ENCODE measurements around the gene RNLS.

The RNLS gene

DNA sequence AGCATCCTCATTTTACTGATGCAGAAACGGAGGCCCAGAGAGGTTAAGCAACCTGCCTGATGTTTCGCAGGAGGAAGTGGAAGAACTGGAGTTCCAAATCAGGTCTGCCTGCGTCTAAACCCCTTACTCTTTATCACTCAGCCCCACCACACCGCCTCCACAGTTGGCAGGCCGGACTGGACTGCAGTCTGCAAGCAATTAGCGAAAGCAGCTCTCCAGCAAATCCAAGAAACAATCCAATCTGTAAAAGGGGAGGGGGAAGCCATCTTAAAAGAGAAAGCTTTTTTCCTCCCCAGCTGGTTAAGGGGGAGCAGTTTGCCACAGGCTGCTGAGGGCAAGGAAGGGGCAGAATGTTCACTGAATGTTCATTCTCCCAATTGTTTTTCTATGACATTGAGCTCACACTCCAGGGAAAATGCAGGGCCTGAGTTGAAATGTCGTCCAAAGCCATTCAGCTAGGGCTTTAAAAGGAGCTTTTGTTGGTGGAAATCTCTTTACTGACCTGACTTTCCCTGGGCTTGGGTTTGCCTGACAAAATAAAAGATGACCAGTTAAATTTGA is 350.1 kb downstream of the RNLS start:
- H3K27ac ChIP-seq (ENCODE audit: extremely low read depth, low read depth, low read length), result no peak overlapping the region
- no peaks in the 10 kb centered on the region; the same call in 1 of the 2 replicates for H3K4me1 ChIP-seq (ENCODE audit: control insufficient read depth, insufficient read depth, low read length)
- no peaks in the 10 kb centered on the region for H3K36me3 ChIP-seq (ENCODE audit: control insufficient read depth in 2 of 2, insufficient read depth in 1 of 2, low read length in 2 of 2)
- POLR2A ChIA-PET, result no interaction called here
- no peaks in the 10 kb centered on the region for H3K9me3 ChIP-seq (ENCODE audit: control insufficient read depth, insufficient read depth, low read depth, low read length)
- H3K4me3 ChIP-seq (ENCODE audit: low read depth, low read length), result no peak overlapping the region
- no peak for TF ChIP-seq ZNF747 (tag by site-specific recombination; IDR thresholded peaks at IDR 0.05)
- TF ChIP-seq ZNF394 (tag by site-specific recombination; IDR thresholded peaks at IDR 0.05; ENCODE audit: borderline replicate concordance), result no peak
- TF ChIP-seq, protein P1, sequence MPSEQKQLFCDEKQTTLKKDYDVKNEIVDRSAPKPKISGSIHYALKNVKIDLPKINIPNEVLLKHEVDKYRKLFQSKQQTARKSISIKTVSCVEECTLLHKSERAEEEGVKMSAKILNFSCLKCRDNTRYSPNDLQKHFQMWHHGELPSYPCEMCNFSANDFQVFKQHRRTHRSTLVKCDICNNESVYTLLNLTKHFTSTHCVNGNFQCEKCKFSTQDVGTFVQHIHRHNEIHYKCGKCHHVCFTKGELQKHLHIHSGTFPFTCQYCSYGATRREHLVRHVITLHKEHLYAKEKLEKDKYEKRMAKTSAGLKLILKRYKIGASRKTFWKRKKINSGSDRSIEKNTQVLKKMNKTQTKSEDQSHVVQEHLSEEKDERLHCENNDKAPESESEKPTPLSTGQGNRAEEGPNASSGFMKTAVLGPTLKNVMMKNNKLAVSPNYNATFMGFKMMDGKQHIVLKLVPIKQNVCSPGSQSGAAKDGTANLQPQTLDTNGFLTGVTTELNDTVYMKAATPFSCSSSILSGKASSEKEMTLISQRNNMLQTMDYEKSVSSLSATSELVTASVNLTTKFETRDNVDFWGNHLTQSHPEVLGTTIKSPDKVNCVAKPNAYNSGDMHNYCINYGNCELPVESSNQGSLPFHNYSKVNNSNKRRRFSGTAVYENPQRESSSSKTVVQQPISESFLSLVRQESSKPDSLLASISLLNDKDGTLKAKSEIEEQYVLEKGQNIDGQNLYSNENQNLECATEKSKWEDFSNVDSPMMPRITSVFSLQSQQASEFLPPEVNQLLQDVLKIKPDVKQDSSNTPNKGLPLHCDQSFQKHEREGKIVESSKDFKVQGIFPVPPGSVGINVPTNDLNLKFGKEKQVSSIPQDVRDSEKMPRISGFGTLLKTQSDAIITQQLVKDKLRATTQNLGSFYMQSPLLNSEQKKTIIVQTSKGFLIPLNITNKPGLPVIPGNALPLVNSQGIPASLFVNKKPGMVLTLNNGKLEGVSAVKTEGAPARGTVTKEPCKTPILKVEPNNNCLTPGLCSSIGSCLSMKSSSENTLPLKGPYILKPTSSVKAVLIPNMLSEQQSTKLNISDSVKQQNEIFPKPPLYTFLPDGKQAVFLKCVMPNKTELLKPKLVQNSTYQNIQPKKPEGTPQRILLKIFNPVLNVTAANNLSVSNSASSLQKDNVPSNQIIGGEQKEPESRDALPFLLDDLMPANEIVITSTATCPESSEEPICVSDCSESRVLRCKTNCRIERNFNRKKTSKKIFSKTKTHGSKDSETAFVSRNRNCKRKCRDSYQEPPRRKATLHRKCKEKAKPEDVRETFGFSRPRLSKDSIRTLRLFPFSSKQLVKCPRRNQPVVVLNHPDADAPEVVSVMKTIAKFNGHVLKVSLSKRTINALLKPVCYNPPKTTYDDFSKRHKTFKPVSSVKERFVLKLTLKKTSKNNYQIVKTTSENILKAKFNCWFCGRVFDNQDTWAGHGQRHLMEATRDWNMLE (tag by site-specific recombination; conservative IDR thresholded peaks at IDR 0.05; ENCODE audit: low read depth), result no peak
- TF ChIP-seq, protein P2, sequence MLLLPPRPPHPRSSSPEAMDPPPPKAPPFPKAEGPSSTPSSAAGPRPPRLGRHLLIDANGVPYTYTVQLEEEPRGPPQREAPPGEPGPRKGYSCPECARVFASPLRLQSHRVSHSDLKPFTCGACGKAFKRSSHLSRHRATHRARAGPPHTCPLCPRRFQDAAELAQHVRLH (tag by site-specific recombination; IDR thresholded peaks at IDR 0.05), result no peak
- no peak for TF ChIP-seq ZFP69B (tag by site-specific recombination; IDR thresholded peaks at IDR 0.05)
- no peak for TF ChIP-seq ZNF785 (tag by site-specific recombination; IDR thresholded peaks at IDR 0.05)
- TF ChIP-seq, protein P3, sequence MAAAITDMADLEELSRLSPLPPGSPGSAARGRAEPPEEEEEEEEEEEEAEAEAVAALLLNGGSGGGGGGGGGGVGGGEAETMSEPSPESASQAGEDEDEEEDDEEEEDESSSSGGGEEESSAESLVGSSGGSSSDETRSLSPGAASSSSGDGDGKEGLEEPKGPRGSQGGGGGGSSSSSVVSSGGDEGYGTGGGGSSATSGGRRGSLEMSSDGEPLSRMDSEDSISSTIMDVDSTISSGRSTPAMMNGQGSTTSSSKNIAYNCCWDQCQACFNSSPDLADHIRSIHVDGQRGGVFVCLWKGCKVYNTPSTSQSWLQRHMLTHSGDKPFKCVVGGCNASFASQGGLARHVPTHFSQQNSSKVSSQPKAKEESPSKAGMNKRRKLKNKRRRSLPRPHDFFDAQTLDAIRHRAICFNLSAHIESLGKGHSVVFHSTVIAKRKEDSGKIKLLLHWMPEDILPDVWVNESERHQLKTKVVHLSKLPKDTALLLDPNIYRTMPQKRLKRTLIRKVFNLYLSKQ (tag by site-specific recombination; IDR thresholded peaks at IDR 0.05; ENCODE audit: borderline replicate concordance), result no peak
- TF ChIP-seq ZFP41 (tag by site-specific recombination; IDR thresholded peaks at IDR 0.05; ENCODE audit: borderline replicate concordance), result no peak
- TF ChIP-seq TCF7L2 (IDR thresholded peaks at IDR 0.05; ENCODE audit: borderline replicate concordance, low read depth, low read length), result no peak
- CTCF ChIA-PET, result no interaction called here

DNA sequence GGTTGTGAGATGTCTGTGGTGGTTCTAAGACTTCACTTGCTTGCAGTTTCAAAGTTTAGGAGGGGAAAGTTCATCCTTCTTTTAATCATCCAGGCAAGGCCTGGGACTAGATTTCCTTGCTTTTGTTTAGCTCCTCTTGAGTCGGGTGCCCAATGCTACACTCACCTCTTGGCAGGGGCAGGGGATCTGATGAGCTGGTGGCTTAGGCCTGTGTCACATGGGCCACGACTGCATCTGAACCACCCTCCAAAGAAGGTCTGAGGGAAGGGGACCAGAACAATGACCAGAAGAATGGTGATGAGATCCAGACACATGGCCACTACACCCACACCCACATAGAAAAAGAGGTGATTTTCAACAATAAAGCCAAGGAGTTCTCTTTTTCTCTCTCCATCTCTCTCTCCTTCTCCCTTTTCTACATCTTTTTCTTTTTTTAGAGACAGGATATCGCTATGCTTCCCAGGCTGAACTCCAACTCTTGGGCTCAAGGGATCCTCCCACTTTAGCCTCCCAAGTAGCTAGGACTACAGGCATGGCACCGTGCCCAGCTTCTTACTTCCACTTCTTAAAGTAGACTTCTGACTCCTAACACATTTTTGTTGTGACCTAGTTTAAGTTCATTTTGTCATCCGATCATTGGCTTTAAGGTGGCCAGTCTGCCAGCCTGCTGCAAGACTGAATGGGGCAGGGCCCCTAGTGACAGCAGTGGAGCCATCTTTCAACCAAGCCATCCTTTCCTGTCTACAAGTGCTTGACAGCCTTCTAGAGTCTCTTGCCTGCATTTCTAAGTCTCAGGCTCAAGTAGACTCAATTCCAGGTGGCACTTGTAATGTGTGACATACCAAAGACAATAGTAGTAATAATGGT is 350.9 kb downstream of the RNLS start:
- H3K36me3 ChIP-seq (ENCODE audit: control insufficient read depth in 2 of 2, insufficient read depth in 1 of 2, low read length in 2 of 2), result no peaks in the 10 kb centered on the region
- H3K4me1 ChIP-seq (ENCODE audit: control insufficient read depth, insufficient read depth, low read length), result no peaks in the 10 kb centered on the region; the same call in 1 of the 2 replicates
- POLR2A ChIA-PET, result no interaction called here
- CTCF ChIA-PET, result no interaction called here
- H3K27ac ChIP-seq (ENCODE audit: extremely low read depth, low read depth, low read length), result no peak overlapping the region
- no peaks in the 10 kb centered on the region for H3K9me3 ChIP-seq (ENCODE audit: control insufficient read depth, insufficient read depth, low read depth, low read length)
- no peak overlapping the region for H3K4me3 ChIP-seq (ENCODE audit: low read depth, low read length)
- TF ChIP-seq ZNF19 (tag by site-specific recombination; IDR thresholded peaks at IDR 0.05; ENCODE audit: low read depth), result no peak
- no peak for TF ChIP-seq ZNF350 (tag by site-specific recombination; IDR thresholded peaks at IDR 0.05)
- no peak for TF ChIP-seq ZNF76 (tag by site-specific recombination; IDR thresholded peaks at IDR 0.05; ENCODE audit: borderline replicate concordance, low read depth)
- TF ChIP-seq, protein P4, sequence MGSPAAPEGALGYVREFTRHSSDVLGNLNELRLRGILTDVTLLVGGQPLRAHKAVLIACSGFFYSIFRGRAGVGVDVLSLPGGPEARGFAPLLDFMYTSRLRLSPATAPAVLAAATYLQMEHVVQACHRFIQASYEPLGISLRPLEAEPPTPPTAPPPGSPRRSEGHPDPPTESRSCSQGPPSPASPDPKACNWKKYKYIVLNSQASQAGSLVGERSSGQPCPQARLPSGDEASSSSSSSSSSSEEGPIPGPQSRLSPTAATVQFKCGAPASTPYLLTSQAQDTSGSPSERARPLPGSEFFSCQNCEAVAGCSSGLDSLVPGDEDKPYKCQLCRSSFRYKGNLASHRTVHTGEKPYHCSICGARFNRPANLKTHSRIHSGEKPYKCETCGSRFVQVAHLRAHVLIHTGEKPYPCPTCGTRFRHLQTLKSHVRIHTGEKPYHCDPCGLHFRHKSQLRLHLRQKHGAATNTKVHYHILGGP (tag by site-specific recombination; IDR thresholded peaks at IDR 0.05), result no peak
- no peak for TF ChIP-seq ZNF311 (tag by site-specific recombination; IDR thresholded peaks at IDR 0.05; ENCODE audit: borderline replicate concordance)
- no peak for TF ChIP-seq ZNF791 (tag by site-specific recombination; IDR thresholded peaks at IDR 0.05)
- TF ChIP-seq, protein P5, sequence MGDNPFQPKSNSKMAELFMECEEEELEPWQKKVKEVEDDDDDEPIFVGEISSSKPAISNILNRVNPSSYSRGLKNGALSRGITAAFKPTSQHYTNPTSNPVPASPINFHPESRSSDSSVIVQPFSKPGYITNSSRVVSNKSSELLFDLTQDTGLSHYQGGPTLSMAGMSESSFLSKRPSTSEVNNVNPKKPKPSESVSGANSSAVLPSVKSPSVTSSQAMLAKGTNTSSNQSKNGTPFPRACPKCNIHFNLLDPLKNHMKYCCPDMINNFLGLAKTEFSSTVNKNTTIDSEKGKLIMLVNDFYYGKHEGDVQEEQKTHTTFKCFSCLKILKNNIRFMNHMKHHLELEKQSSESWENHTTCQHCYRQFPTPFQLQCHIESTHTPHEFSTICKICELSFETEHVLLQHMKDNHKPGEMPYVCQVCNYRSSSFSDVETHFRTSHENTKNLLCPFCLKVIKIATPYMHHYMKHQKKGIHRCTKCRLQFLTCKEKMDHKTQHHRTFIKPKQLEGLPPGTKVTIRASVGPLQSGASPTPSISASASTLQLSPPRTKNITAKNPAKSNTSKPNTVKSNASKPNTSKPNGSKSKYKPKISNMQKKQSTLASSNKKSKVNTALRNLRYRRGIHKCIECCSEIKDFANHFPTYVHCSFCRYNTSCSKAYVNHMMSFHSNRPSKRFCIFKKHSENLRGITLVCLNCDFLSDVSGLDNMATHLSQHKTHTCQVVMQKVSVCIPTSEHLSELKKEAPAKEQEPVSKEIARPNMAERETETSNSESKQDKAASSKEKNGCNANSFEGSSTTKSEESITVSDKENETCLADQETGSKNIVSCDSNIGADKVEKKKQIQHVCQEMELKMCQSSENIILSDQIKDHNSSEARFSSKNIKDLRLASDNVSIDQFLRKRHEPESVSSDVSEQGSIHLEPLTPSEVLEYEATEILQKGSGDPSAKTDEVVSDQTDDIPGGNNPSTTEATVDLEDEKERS (tag by site-specific recombination; IDR thresholded peaks at IDR 0.05), result no peak
- TF ChIP-seq ZNF174 (tag by site-specific recombination; IDR thresholded peaks at IDR 0.05), result no peak
- TF ChIP-seq ZSCAN23 (tag by site-specific recombination; IDR thresholded peaks at IDR 0.05), result no peak
- TF ChIP-seq, protein P3 (tag by site-specific recombination; IDR thresholded peaks at IDR 0.05; ENCODE audit: borderline replicate concordance), result no peak
- no peak for TF ChIP-seq ZNF221 (tag by site-specific recombination; IDR thresholded peaks at IDR 0.05; ENCODE audit: borderline replicate concordance)
